NOMO-1 treated with DMSO at 0.1 percent for 48 hours (cell line): ENCODE data around the gene DR1.
"Not testable (repeated sequence)": the region's sequence is repeated elsewhere in the genome, so short reads cannot be mapped to it uniquely, and the experiment has no call there.

ENCODE experiments used
- DNase-seq: peaks from one replicate; lab custom pipeline; 2025; ENCODE audit not compliant: unreplicated experiment; lab: John Stamatoyannopoulos, UW

Gene DR1

GRCh38 chr1:93339171-93339697 is 6.5 kb upstream of the DR1 start:
- DNase-seq: no peak

GRCh38 chr1:93340090-93340489 is 5.6 kb upstream of the DR1 start:
- DNase-seq: no peak

GRCh38 chr1:93344484-93344883 is 1.2 kb upstream of the DR1 start:
- DNase-seq: no peak

DNA sequence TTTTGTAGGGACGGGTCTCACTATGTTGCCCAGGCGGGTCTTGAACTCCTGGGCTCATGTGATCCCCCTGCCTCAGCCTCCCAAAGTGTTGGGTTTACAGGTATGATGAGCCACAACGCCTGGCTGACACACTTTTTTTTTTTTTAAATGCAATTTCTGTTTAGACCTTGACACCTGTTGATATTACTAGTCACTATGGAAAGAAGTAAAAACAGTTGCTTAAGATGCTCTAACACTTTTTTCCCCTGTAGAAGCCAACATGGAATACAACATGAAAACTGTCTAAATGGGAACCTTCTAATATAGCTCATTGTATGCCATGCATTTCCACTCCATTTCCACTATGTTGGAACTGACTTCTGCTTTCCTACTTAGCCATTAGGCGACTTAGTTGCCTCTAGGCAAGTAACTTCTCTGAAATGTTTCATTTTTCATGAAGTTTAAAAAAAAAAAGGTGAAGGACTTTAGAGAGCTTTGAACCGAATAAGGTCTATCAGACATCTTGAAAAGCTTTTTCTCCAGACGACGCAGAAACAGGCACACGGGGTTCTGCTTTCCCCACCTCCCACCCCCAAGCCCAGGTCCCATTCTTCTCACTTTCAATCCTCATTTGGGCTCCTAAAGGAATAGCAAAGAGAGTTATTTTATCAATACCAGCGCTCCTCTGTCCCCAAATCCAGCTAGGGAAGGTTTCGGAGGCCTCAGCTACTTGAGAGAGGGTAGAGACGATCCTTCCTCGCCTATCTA is 648 bp upstream of the DR1 start:
- DNase-seq: peak; percentile 61

DNA sequence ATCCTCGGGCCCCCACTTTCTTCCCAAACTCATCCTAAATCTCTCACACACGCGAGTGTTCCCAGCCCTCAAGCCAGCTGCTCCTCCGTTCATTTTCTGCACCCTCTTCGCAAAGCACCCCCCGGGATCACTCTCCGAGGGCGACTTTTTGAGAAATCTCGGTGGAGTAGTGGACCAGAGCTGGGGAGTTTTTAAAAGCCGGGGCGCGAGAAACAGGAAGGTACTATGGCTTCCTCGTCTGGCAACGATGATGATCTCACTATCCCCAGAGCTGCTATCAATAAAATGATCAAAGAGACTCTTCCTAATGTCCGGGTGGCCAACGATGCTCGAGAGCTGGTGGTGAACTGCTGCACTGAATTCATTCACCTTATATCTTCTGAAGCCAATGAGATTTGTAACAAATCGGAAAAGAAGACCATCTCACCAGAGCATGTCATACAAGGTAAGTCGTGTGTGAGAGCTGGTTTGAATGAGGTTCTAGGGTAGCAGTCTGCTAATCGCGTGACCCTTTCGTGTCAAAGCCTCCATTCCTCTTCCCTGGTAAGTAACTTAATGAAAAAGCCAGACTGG is 800 bp downstream of the DR1 start:
- peak; percentile 45 for DNase-seq

DNA sequence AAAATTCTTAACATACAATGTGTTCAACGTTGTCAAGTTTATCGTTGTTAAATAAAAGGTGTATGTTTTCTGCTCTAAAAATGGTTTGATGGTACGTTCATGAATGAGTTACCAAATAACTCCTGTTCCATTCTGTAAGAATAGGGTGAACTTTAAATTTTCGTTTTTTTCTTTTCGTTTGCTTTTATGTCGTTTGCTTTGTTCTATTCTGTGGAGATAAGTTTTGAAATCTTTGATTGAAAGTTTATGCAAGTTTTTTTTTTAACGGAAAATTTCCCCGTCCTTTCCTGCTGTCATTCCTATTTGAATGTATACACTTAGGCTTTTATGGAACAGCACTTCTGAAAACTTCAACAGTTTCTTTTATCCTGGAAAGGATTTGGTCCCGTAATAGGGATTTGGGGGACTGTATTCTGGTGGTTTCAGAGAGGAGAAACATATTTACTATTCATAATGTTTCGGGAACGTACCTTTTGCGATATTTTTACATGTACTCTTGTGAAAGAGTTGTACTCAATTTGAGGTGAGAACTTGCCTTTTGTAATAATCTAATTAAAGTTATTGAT is 1.7 kb downstream of the DR1 start:
- no peak for DNase-seq

DNA sequence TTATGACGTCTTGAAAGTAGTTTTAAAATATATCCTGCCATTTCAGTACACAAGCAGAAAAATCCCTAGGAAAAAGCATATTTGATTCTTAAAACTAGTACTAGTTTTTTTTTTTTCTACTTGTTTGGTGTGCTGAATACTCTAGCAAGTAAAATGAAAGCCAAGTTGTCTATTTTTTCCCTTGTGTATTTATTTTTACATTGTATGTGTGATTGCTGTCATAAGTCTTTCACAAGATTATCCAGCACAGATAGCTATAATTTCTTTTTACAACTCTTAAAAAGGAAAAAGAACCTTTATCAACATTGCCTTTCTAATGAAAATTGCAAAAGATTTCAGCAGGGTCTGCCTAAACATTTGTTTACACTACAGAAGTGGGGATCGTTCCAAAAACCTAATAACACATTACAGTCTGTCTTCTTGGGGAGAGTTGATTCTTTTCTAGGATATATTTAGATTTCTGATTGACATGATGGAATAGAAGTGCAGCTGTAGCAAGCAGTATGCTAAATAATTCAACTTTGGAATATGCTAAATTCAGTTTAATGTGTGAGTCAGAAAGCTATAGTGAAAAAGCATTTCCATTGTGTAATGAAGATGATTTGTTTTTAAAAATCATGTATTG is 2.5 kb downstream of the DR1 start:
- DNase-seq: no peak

DNA sequence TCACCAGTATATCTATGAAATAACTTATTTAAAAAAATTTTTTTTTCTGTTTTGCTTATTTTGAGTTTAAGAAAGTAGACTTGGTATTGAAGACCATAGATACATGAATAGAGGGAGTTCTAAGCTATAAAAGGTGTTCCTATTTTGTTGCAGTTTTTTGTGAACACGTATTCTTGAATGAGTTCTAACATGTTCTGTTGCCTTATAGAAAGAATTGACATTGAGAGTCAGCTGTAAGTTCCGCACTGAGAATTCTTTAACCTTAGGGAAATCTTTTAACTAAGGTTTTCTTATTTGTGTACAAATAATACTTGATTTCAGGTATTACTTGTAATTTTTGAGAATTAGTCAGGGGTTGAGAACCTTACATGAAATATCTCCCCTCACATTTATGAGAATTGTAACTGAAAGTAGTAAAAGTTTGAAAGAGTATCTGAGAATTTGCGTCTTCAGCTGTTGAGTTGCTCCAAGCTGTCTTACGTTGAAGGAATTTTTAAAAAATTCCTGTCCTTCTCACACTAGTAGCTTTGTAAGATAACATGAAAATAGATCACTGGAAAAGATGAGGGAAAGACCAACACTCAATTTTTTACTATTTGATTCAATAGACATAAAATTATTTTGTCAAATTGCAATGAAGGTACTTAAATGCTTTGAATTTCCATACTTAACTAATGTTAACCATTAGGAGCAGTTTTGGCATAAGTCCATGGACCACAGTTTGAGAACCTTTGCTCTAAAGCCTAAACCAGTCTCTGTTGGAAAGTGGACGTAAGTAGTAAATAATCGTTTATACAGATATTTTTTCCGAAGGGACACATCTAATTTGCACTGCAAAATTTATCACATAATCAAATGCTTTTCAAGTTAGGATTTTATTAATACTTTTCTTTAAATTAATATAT is 3.8 kb downstream of the DR1 start:
- no peak for DNase-seq

GRCh38 chr1:93350322-93350721 is 4.6 kb downstream of the DR1 start:
- DNase-seq: no peak

DNA sequence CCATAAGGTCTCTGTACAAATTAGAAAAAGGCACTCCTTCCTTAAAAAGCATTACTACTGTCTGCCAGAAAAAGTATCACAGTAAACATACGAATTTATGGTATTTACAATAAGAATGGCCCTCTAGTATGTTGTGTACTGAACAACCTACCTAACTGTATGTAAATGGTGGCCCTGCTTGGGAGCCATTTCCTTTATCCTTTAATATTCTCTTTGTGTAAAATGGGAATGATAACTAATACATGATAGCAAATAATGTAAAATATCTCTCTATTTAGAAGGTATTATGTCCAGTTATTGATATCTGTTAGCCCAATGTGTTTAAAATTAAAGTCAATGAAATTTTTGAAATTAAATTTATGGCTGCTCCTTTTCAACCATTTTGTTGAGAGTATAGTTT is 5.2 kb downstream of the DR1 start:
- no peak for DNase-seq

DNA sequence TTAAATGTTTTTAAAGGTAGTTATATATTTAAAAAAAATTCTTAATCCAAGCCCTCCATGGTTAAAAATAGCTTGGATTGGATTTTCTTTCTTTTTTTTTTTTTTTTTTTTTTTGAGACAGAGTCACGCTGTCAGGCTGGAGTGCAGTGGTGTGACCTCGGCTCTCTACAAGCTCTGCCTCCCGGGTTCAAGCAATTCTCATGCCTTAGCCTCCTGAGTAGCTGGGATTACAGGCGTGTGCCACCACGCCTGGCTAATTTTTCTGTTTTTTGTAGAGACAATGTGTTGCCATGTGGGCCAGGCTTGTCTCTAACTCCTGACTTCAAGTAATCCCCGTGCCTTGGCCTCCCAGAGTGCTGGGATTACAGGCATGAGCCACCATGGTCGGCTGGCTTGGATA is 5.6 kb downstream of the DR1 start:
- not testable (repeated sequence) for DNase-seq

DNA sequence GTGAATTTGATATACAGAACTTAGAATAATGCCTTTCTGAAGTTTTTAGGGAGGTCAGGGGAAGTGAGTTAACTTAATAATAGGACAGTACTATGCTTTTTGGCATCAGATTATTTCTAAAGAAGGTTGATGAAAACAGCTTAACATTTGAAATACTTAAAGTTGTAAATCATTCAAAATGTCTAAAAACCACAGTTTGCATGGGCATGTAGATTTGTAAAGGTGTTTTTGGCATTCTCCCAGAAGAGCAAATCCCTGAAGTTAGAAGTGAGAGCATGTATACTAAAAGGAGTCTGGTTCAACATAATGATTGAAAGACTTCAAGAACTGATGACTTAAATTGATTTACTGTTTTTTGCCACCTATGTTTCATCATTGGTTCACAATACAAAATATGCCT is 6.7 kb downstream of the DR1 start:
- no peak for DNase-seq

GRCh38 chr1:93353286-93353685 is 7.6 kb downstream of the DR1 start:
- no peak for DNase-seq

DNA sequence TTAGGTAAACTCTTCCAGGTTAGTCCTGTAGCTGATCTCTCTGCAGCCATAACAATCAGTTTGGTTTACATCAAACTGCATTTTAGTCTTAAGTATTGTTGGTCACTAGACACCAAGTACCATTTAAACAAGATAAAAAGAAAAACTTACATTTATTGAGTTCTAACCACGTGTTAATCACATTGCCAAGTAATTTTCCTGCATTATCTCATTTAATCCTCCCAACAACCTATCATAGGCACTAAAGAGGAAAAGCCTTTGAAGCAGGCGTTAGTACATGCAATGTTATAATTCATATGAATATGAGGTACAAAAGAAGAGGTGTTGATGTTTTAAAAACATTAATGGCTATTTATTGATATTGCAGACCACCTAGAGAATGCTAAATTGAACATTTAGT is 9.0 kb downstream of the DR1 start:
- no peak for DNase-seq

GRCh38 chr1:93357242-93357641 is 11.5 kb downstream of the DR1 start:
- no peak for DNase-seq

GRCh38 chr1:93358293-93358692 is 12.6 kb downstream of the DR1 start:
- peak; percentile 29 for DNase-seq

- DNase-seq: no peak
These were observed 14.4 kb downstream of the DR1 start for GRCh38 chr1:93360111-93360510.

DNA sequence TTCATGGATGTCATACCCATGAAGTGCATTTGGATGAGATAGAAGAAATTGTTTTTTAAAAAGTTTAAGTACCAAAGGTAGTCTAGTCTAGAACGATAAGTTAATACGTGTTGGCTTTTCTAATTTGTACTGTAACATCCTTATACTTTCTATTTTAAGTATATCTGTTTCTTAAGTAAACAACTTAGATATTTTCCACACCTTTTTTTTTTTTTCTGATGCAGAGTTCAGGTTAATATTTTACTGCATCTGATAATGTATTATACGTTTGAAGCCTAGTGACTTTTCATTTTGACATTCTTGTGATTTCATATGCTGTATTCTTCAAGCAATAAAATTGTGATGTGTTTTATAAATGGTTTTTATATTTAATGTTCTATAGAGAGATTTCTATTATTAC is 16.5 kb downstream of the DR1 start:
- DNase-seq: no peak

DNA sequence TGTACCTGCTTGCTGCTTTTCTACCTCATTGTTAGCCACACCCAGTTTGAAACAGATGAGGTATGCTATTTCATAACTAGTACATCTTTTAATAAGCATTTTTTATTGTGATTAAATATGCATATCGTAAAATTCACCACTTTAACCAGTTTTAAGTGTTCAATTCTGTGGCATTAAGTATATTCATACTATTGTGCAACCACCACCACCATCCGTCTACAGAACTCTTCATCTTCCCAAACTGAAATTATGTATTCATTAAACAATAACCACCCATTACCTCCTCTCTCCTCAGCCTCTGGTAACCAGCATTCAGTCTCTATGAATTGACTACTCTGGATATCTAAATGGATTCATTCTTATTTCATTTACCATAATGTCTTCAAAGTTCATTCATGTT is 20.1 kb downstream of the DR1 start:
- no peak for DNase-seq

- no peak for DNase-seq
These were observed 24.0 kb downstream of the DR1 start for GRCh38 chr1:93369734-93370133.
